ENCODE data around the gene CCR6.

GRCh38 chr6:167137081-167137480 is 14.2 kb downstream of the CCR6 start:
- TF ChIP-seq CTCF (IDR thresholded peaks at IDR 0.05; ENCODE audit: extremely low read depth in 1 of 2, insufficient read depth in 1 of 2, low read depth in 1 of 2, low read length in 2 of 2) (no peak), POLR2A (IDR thresholded peaks at IDR 0.05; ENCODE audit: low read depth, low read length) (no peak), EZH2 (IDR thresholded peaks at IDR 0.05; ENCODE audit: borderline replicate concordance, low read depth, low read length, severe bottlenecking) (no peak), POLR2AphosphoS5 (IDR thresholded peaks at IDR 0.05; ENCODE audit: insufficient read depth, low read depth, low read length) (no peak), JUN (IDR thresholded peaks at IDR 0.05; ENCODE audit: borderline replicate concordance, insufficient read depth, insufficient read length, low read depth) (no peak), GATA2 (IDR thresholded peaks at IDR 0.05; ENCODE audit: insufficient read depth, insufficient read length, low read depth, low read length) (no peak)

Measured in endothelial cell of umbilical vein (primary cell).